GM12878 (cell line): Measurements from ENCODE around the gene PIGU. TPM values are rescaled to one million over a fixed set of nuclear protein-coding genes. Genes with fewer than 3 reads are reported as not detected.

Source experiments
- ATAC-seq: fragments of 200-7000 bp; cut with Tn5 transposase; 3 replicates; pipeline ENCODE4 v1.9.1; 2020; ENCODE audit warnings: mild to moderate bottlenecking, moderate library complexity
- BruUV-seq: library from RNA; stranded (reverse); fragments of 400-500 nt; replicated peaks from 2 replicates; lab custom pipeline; 2021; lab: Mats Ljungman, UMichigan
- CTCF ChIA-PET: fragments of 300-600 bp; sonication (Branson Sonifier 250); formaldehyde crosslinking; extraction: SDS; loops from one replicate; lab custom pipeline; 2021; ENCODE audit warnings: inconsistent platforms; lab: Yijun Ruan, JAX
- POLR2A ChIA-PET: fragments of 350-600 bp; formaldehyde crosslinking; extraction: SDS; loops from one replicate; lab custom pipeline; 2021; ENCODE audit warnings: inconsistent platforms; lab: Charles Lee
- RAD21 ChIA-PET: fragments of 300-600 bp; sonication (Branson Sonifier 250); formaldehyde crosslinking; loops from one replicate; lab custom pipeline; 2023; ENCODE audit warnings: antibody characterized with exemption; ENCODE audit not compliant: unreplicated experiment; lab: Charles Lee
- SMC1A ChIA-PET: fragments of 300-600 bp; sonication (Branson Sonifier 250); formaldehyde crosslinking; loops from one replicate; lab custom pipeline; 2023; ENCODE audit not compliant: unreplicated experiment, uncharacterized antibody; lab: Charles Lee
- DNase-seq: peaks from one replicate; pipeline ENCODE4 v3.0.0-alpha.2; 2011; ENCODE audit warnings: low read depth, low spot score
- FAIRE-seq: peaks from 3 replicates; lab custom pipeline; 2011; peaks lifted over from hg19 to GRCh38; lab: Jason Lieb, UNC
- H2AFZ ChIP-seq: 2 replicates; pipeline ENCODE4 v1.6.0; 2011; ENCODE audit warnings: low read depth, low read length, control low read depth; ENCODE audit not compliant: control insufficient read depth
- H3K27ac ChIP-seq: 2 replicates; pipeline ENCODE4 v1.5.1; 2011; ENCODE audit warnings: control low read depth; ENCODE audit not compliant: control insufficient read depth, insufficient read depth
- H3K27me3 ChIP-seq, 2 experiments: replicated peaks in 1 of 2; 2 replicates each; pipeline versions ENCODE4 v1.6.0 to v1.6.1; 2011; ENCODE audit warnings: low read length in 1 of 2; ENCODE audit not compliant: control insufficient read depth in 2 of 2, insufficient read depth in 2 of 2
- H3K36me3 ChIP-seq, 2 experiments: 2 replicates each; pipeline ENCODE4 v1.5.1; 2011; ENCODE audit warnings: low read length in 1 of 2; ENCODE audit not compliant: control insufficient read depth in 2 of 2, insufficient read depth in 2 of 2
- H3K4me1 ChIP-seq: 2 replicates; pipeline ENCODE4 v1.6.1; 2011; ENCODE audit warnings: mild to moderate bottlenecking, low read length, moderate library complexity, mixed read lengths; ENCODE audit not compliant: control insufficient read depth, insufficient read depth
- H3K4me2 ChIP-seq: 2 replicates; pipeline ENCODE4 v1.6.0; 2011; ENCODE audit warnings: control low read depth; ENCODE audit not compliant: control insufficient read depth, insufficient read depth
- H3K4me3 ChIP-seq: fragments of 200-600 bp; sonication (generic); 2 replicates; pipeline ENCODE4 v1.5.1; 2016
- H3K79me2 ChIP-seq: 2 replicates; pipeline ENCODE4 v1.6.0; 2011; ENCODE audit warnings: low read length; ENCODE audit not compliant: control insufficient read depth, insufficient read depth
- H3K9ac ChIP-seq: 2 replicates; pipeline ENCODE4 v1.8.0; 2011; ENCODE audit warnings: low read length, control low read depth, mixed read lengths; ENCODE audit not compliant: control insufficient read depth, insufficient read depth
- H3K9me3 ChIP-seq: replicated peaks from 3 replicates; pipeline ENCODE4 v1.5.1; 2011; ENCODE audit warnings: mild to moderate bottlenecking, low read length; ENCODE audit not compliant: control insufficient read depth, insufficient read depth
- H4K20me1 ChIP-seq: 2 replicates; pipeline ENCODE4 v1.6.0; 2011; ENCODE audit not compliant: control insufficient read depth, insufficient read depth
- BCL11A ChIP-seq: IDR thresholded peaks from 2 replicates; pipeline ENCODE4 v1.6.1; 2011; ENCODE audit warnings: low read depth, low read length
- CREM ChIP-seq: IDR thresholded peaks from 2 replicates; pipeline ENCODE4 v1.6.1; 2014; ENCODE audit warnings: antibody characterized with exemption, low read depth
- IKZF2 ChIP-seq, 2 experiments: fragments of 450-650 bp; IDR thresholded peaks; 2 replicates each; pipeline ENCODE4 v1.6.1; 2017; ENCODE audit warnings: mild to moderate bottlenecking in 2 of 2, moderate library complexity in 2 of 2
- JUND ChIP-seq: IDR thresholded peaks from 2 replicates; pipeline ENCODE4 v1.6.1; 2012; ENCODE audit warnings: low read depth, mild to moderate bottlenecking, low read length, improper control_type of control experiment, moderate library complexity
- MYC ChIP-seq: IDR thresholded peaks from 2 replicates; pipeline ENCODE4 v1.6.1; 2011; ENCODE audit warnings: mild to moderate bottlenecking, low read length, moderate library complexity, inconsistent platforms; ENCODE audit not compliant: insufficient read depth, insufficient replicate concordance, insufficient read length, severe bottlenecking
- NBN ChIP-seq: fragments of 450-650 bp; IDR thresholded peaks from 2 replicates; pipeline ENCODE4 v1.6.1; 2016
- SMAD1 ChIP-seq: fragments of 450-650 bp; IDR thresholded peaks from 2 replicates; pipeline ENCODE4 v1.6.1; 2018; ENCODE audit warnings: mild to moderate bottlenecking, low read depth; ENCODE audit not compliant: partially characterized antibody
- SPI1 ChIP-seq: IDR thresholded peaks from 2 replicates; pipeline ENCODE4 v1.6.1; 2011; ENCODE audit warnings: low read depth, mild to moderate bottlenecking, low read length, moderate library complexity, borderline replicate concordance; ENCODE audit not compliant: insufficient read depth
- TAF1 ChIP-seq: IDR thresholded peaks from 2 replicates; pipeline ENCODE4 v1.6.1; 2011; ENCODE audit warnings: mild to moderate bottlenecking, low read depth, low read length, borderline replicate concordance
- WRNIP1 ChIP-seq: IDR thresholded peaks from 2 replicates; pipeline ENCODE4 v1.6.1; 2011; ENCODE audit warnings: low read depth, low read length, improper control_type of control experiment, borderline replicate concordance
- YY1 ChIP-seq: IDR thresholded peaks from 2 replicates; pipeline ENCODE4 v1.6.1; 2011; ENCODE audit warnings: low read depth, mild to moderate bottlenecking, low read length
- ZNF24 ChIP-seq: fragments of 450-650 bp; IDR thresholded peaks from 2 replicates; pipeline ENCODE4 v1.6.1; 2017; ENCODE audit warnings: antibody characterized with exemption, mild to moderate bottlenecking
- ZNF274 ChIP-seq: IDR thresholded peaks from one replicate; pipeline ENCODE4 v1.8.0; 2011; ENCODE audit not compliant: insufficient read length, insufficient read depth
- ZNF384 ChIP-seq: IDR thresholded peaks from 2 replicates; pipeline ENCODE4 v1.6.1; 2012; ENCODE audit warnings: low read depth, mild to moderate bottlenecking, low read length, improper control_type of control experiment, borderline replicate concordance
- WGBS: methylation state at CpG from one replicate; pipeline ENCODE4 v1.1.6; 2016; ENCODE audit warnings: low lambda C conversion rate; ENCODE audit not compliant: insufficient replicate concordance, insufficient coverage; ENCODE audit errors: missing lambda C conversion rate; 5-methylcytosine and 5-hydroxymethylcytosine counted together
- in situ Hi-C: fragments of 300-500 bp; cut with MboI; formaldehyde crosslinking; loops from 9 replicates; pipeline ENCODE4 v1.14.3; 2018; ENCODE audit warnings: mixed read lengths
- intact Hi-C: fragments of 100-400 bp; cut with micrococcal nuclease; formaldehyde crosslinking; loops from one replicate; pipeline ENCODE4 v1.14.2; 2022; ENCODE audit not compliant: unreplicated experiment
- polyA plus RNA-seq, 11 experiments: library from polyadenylated mRNA; depleted of rRNA in 4 of 11; unstranded in 6 of 11; stranded (reverse) in 5 of 11; fragments of >200 nt; fragmentation: Nextera tagmentation in 4 of 11; fragmentation: Illumina TruSeq in 1 of 11; extraction: Ambion mirVana in 4 of 11; extraction: Trizol in 1 of 11; gene quantifications; 1 replicate in 1 of 11; 2 replicates in 10 of 11; pipeline versions ENCODE4 v1.2.1 to v1.2.3, GENCODE V29; 2011 to 2016; ENCODE audit warnings: inconsistent platforms in 2 of 11, missing spikeins in 2 of 11, low read depth in 1 of 11
- total RNA-seq, 4 experiments: library from RNA; depleted of rRNA in 3 of 4; stranded (reverse); fragments of >200 nt in 3 of 4; fragmentation: Illumina TruSeq in 1 of 4; extraction: Trizol in 1 of 4; gene quantifications; 2 replicates each; pipeline versions ENCODE4 v1.2.1 to v1.2.3, GENCODE V29; 2013 to 2021
- TF ChIP-seq, protein P1 (sequence below): IDR thresholded peaks from 2 replicates; pipeline ENCODE4 v1.6.1; 2011; ENCODE audit warnings: low read depth, low read length, improper control_type of control experiment, borderline replicate concordance
- TF ChIP-seq, protein P2 (sequence below): IDR thresholded peaks from 2 replicates; pipeline ENCODE4 v1.6.1; 2012; ENCODE audit warnings: low read depth, low read length, improper control_type of control experiment
- TF ChIP-seq, protein P3 (sequence below): IDR thresholded peaks from 2 replicates; pipeline ENCODE4 v1.6.1; 2012; ENCODE audit warnings: low read length, inconsistent platforms
- TF ChIP-seq, protein P4 (sequence below): IDR thresholded peaks from 2 replicates; pipeline ENCODE4 v1.6.1; 2012; ENCODE audit warnings: low read depth, low read length, improper control_type of control experiment
- TF ChIP-seq, protein P5 (sequence below): IDR thresholded peaks from 2 replicates; pipeline ENCODE4 v1.6.1; 2012; ENCODE audit warnings: low read depth, low read length, improper control_type of control experiment

The PIGU gene
- total and polyA plus RNA-seq, 10 of the 15 experiments (the other 5 are each of a cell fraction or from before 2014, with no cell fraction given) = 4.1 to 88.2 (median 25.0) TPM

DNA sequence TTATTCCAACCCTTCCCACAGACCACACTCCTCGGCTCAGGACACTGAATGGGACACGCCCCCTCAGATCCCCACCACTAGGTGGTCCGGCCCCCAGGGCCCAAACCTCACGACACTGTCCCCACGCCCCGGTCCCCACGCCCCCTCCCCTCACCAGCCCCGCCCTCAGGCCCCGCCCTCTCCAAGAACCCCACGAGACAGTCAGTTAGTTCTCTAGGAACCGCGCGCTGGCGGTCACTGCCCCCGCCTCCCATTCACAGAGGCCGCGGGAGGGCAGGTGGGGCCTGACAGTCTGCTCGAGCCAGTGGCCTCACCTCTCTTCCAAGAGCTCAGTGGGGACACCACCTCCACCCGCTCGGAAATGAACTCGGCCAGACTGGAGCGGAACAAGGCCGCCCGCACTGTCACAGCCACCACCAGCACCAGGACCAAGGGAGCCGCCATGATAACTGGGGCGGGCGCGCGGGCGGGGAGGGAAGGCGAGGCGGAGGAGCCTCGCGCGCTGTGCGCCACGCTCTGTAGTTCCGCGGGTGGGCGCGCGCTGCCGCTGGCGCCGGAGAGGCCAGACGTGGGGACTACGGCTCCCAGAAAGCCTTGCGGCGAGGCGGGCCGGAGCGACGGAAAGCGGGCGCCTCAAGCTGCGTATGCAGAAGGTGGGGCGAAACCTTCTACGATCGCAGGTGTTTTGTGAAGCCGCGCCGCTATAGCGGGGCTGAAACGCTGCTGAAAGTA lies at the start of gene PIGU (continued):
- TF ChIP-seq, protein P1, sequence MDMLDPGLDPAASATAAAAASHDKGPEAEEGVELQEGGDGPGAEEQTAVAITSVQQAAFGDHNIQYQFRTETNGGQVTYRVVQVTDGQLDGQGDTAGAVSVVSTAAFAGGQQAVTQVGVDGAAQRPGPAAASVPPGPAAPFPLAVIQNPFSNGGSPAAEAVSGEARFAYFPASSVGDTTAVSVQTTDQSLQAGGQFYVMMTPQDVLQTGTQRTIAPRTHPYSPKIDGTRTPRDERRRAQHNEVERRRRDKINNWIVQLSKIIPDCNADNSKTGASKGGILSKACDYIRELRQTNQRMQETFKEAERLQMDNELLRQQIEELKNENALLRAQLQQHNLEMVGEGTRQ = no peak
- TF ChIP-seq BCL11A (no peak), ZNF384 (no peak), SMAD1 (no peak), ZNF274 (no peak), CREM (peak; percentile 99), ZNF24 (no peak)
- TF ChIP-seq, protein P2, sequence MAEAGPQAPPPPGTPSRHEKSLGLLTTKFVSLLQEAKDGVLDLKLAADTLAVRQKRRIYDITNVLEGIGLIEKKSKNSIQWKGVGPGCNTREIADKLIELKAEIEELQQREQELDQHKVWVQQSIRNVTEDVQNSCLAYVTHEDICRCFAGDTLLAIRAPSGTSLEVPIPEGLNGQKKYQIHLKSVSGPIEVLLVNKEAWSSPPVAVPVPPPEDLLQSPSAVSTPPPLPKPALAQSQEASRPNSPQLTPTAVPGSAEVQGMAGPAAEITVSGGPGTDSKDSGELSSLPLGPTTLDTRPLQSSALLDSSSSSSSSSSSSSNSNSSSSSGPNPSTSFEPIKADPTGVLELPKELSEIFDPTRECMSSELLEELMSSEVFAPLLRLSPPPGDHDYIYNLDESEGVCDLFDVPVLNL = no peak

DNA sequence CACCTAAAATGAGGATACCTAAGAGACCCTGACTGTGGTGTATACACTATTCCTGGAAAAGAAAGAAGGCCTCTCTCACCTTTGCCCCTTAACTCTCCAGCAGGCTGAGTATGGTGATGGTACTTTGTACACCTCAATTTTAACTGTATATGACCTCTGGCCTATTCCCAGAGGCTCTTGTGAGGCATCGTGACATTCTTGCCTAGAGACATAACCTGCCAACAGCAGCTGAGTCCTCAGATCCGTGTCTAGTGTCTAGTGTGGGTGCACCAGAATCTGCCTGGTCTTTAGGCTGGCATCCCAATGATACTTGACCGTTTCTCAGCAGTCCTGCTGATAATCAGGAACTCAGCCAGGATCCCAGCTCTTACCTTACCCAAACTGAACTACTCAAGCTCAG lies 47.3 kb upstream of the PIGU start:
- RAD21 ChIA-PET = no interaction called here
- 100% methylated on average over 3 of the region's 3 CpGs for WGBS
- no peaks in the 10 kb centered on the region for H3K9me3 ChIP-seq
- peaks cover 4 to 6% of the 10 kb centered on the region in 2 experiments; a peak in 3 of 4 replicates for H3K36me3 ChIP-seq
- TF ChIP-seq BCL11A (no peak), NBN (no peak), WRNIP1 (no peak), SPI1 (no peak), TAF1 (no peak), IKZF2 (IDR thresholded peaks at IDR 0.05) (no peak), MYC (no peak), JUND (no peak), YY1 (no peak)
- TF ChIP-seq, protein P3, sequence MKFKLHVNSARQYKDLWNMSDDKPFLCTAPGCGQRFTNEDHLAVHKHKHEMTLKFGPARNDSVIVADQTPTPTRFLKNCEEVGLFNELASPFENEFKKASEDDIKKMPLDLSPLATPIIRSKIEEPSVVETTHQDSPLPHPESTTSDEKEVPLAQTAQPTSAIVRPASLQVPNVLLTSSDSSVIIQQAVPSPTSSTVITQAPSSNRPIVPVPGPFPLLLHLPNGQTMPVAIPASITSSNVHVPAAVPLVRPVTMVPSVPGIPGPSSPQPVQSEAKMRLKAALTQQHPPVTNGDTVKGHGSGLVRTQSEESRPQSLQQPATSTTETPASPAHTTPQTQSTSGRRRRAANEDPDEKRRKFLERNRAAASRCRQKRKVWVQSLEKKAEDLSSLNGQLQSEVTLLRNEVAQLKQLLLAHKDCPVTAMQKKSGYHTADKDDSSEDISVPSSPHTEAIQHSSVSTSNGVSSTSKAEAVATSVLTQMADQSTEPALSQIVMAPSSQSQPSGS = no peak
- TF ChIP-seq, protein P4, sequence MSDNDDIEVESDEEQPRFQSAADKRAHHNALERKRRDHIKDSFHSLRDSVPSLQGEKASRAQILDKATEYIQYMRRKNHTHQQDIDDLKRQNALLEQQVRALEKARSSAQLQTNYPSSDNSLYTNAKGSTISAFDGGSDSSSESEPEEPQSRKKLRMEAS = no peak
- TF ChIP-seq, protein P5, sequence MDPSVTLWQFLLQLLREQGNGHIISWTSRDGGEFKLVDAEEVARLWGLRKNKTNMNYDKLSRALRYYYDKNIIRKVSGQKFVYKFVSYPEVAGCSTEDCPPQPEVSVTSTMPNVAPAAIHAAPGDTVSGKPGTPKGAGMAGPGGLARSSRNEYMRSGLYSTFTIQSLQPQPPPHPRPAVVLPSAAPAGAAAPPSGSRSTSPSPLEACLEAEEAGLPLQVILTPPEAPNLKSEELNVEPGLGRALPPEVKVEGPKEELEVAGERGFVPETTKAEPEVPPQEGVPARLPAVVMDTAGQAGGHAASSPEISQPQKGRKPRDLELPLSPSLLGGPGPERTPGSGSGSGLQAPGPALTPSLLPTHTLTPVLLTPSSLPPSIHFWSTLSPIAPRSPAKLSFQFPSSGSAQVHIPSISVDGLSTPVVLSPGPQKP = no peak
- H4K20me1 ChIP-seq = no peaks in the 10 kb centered on the region
- no peak for ATAC-seq
- H2AFZ ChIP-seq = no peak overlapping the region
- H3K9ac ChIP-seq = no peak overlapping the region
- SMC1A ChIA-PET = interaction anchor here (0.7 to 2.0 kb wide), 5 partner anchors 15 to 79 kb away, joined by 3 to 6 read pairs (median 4); no protein-coding TSS in a partner anchor
- in situ Hi-C loops = no loop called here
- H3K4me2 ChIP-seq = no peak overlapping the region
- peaks cover 16% of the 10 kb centered on the region for H3K4me1 ChIP-seq
- POLR2A ChIA-PET = interaction anchor here (1.6 kb wide), 1 partner anchor 24 kb away, joined by 4 read pairs; no protein-coding TSS in a partner anchor
- no TSS peak for BruUV-seq
- no peak for DNase-seq
- intact Hi-C loops = no loop called here
- H3K4me3 ChIP-seq = no peak overlapping the region
- H3K27ac ChIP-seq = no peak overlapping the region
- H3K79me2 ChIP-seq = no peaks in the 10 kb centered on the region
- CTCF ChIA-PET = no interaction called here
- H3K27me3 ChIP-seq = no peaks in the 10 kb centered on the region
- FAIRE-seq = no peak
